ENCODE results near the gene TACR3. TPM values are rescaled to one million over a fixed set of nuclear protein-coding genes. Genes with fewer than 3 reads are reported as not detected.
A peak's percentile ranks its signal among the peaks of the same experiment; 100 is the strongest.
"Not testable (repeated sequence)": the region's sequence is repeated elsewhere in the genome, so short reads cannot be mapped to it uniquely, and the experiment has no call there.

Gene TACR3
- total and polyA plus RNA-seq, 2 experiments from 2014 or later = 0.27 TPM; not detected in 1

DNA sequence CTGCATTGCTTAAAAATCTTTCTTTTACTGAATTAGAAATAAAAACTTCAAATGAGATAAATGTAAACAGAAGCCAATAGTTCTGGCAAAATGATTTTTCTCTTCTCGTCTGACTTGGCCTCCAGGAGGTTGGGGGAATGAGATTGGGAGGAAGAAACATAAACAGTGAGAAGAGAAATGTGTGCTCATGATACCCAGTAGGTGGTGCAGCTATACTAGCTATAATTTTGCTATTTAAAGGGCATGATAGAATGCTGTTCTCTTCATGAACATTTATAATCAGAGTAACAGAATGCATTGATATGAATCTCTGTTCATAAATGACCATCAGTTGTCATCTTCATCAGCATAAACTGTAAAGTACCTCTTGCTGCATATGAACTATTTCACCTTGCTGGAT is 85.5 kb downstream of the TACR3 start:
- Histone ChIP-seq H2AFZ (no peak overlapping the region), H3K9me2 (replicated peaks; ENCODE audit: insufficient read depth) (no peaks in the 10 kb centered on the region), H3K27me3 (no peaks in the 10 kb centered on the region), H3K4me3 (no peak overlapping the region), H3K4me1 (ENCODE audit: insufficient read depth) (no peaks in the 10 kb centered on the region), H4K20me1 (ENCODE audit: insufficient read depth, poor library complexity, severe bottlenecking) (no peaks in the 10 kb centered on the region), H3K79me2 (no peaks in the 10 kb centered on the region), H3K36me3 (replicated peaks; ENCODE audit: insufficient read depth, low read depth) (no peaks in the 10 kb centered on the region), H3K4me2 (no peak overlapping the region), H3K27ac (no peak overlapping the region), H3K9me3 (ENCODE audit: low read depth) (no peaks in the 10 kb centered on the region)
- DNase-seq (ENCODE audit: low spot score) = no peak
- WGBS (ENCODE audit: low lambda C conversion rate, missing lambda C conversion rate) = 19% methylated on average over 1 of the region's 1 CpG
- TF ChIP-seq EZH2 (IDR thresholded peaks at IDR 0.05; ENCODE audit: borderline replicate concordance) (no peak), EZH2phosphoT487 (IDR thresholded peaks at IDR 0.05; ENCODE audit: low read depth, severe bottlenecking, unreplicated experiment) (no peak)
- TF ChIP-seq, protein P1, sequence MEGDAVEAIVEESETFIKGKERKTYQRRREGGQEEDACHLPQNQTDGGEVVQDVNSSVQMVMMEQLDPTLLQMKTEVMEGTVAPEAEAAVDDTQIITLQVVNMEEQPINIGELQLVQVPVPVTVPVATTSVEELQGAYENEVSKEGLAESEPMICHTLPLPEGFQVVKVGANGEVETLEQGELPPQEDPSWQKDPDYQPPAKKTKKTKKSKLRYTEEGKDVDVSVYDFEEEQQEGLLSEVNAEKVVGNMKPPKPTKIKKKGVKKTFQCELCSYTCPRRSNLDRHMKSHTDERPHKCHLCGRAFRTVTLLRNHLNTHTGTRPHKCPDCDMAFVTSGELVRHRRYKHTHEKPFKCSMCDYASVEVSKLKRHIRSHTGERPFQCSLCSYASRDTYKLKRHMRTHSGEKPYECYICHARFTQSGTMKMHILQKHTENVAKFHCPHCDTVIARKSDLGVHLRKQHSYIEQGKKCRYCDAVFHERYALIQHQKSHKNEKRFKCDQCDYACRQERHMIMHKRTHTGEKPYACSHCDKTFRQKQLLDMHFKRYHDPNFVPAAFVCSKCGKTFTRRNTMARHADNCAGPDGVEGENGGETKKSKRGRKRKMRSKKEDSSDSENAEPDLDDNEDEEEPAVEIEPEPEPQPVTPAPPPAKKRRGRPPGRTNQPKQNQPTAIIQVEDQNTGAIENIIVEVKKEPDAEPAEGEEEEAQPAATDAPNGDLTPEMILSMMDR (IDR thresholded peaks at IDR 0.05; ENCODE audit: poor library complexity) = peak; percentile 23

DNA sequence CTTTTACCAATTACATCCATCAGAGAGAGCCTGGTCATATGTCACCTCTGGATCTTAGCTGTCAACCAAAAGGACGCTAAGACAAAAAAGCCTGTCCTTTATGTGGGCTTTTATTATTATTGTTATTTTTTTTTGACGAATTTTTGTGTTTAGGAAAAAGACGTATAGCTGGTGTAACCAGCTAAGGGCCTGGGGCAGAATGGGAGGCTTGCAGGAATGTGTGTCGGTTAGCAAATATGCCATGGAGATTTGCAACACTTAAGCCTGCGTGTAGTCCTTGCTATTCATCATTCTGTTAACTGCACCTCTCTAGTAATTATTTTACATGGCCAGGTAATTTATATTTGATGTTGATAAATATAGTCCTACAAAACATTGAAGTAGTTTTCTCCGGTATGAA is 93.5 kb downstream of the TACR3 start:
- Histone ChIP-seq H4K20me1 (ENCODE audit: insufficient read depth, poor library complexity, severe bottlenecking) (no peaks in the 10 kb centered on the region), H3K9me2 (replicated peaks; ENCODE audit: insufficient read depth) (no peaks in the 10 kb centered on the region), H3K79me2 (no peaks in the 10 kb centered on the region), H3K4me3 (no peak overlapping the region), H3K4me1 (ENCODE audit: insufficient read depth) (no peaks in the 10 kb centered on the region), H3K27me3 (no peaks in the 10 kb centered on the region), H3K4me2 (no peak overlapping the region), H3K9me3 (ENCODE audit: low read depth) (no peaks in the 10 kb centered on the region), H3K27ac (no peak overlapping the region), H3K36me3 (replicated peaks; ENCODE audit: insufficient read depth, low read depth) (no peaks in the 10 kb centered on the region), H2AFZ (no peak overlapping the region)
- DNase-seq (ENCODE audit: low spot score) = no peak
- 66% methylated on average over 6 of the region's 6 CpGs for whole genome bisulfite sequencing (ENCODE audit: low lambda C conversion rate, missing lambda C conversion rate)
- TF ChIP-seq, protein P1 (IDR thresholded peaks at IDR 0.05; ENCODE audit: poor library complexity) = no peak
- TF ChIP-seq EZH2 (IDR thresholded peaks at IDR 0.05; ENCODE audit: borderline replicate concordance) (no peak), EZH2phosphoT487 (IDR thresholded peaks at IDR 0.05; ENCODE audit: low read depth, severe bottlenecking, unreplicated experiment) (no peak)

DNA sequence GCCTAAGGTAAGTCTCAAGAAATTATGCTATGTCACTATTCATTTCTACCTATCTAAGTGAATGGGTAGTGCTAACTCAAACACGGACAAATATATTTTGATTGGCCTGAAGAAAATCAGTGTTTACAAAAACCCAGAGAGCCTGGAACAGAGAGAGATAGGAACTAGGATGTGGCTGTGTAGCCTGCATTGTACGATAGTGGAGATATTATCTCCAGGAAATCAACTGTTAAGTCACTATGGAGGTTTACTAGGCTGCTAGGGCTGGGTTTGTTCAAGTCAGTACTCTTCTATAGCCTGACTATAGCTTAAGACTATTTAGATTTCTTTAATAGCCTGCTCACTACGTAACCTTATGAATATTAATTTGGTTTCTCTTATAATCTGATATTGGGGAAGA is 127.9 kb downstream of the TACR3 start:
- 66% methylated on average over 3 of the region's 3 CpGs for WGBS (ENCODE audit: low lambda C conversion rate, missing lambda C conversion rate)
- no peak for DNase-seq (ENCODE audit: low spot score)
- no peak overlapping the region for H3K4me2 ChIP-seq
- no peak overlapping the region for H3K4me3 ChIP-seq
- H3K79me2 ChIP-seq = no peaks in the 10 kb centered on the region
- H2AFZ ChIP-seq = no peak overlapping the region
- H3K4me1 ChIP-seq (ENCODE audit: insufficient read depth) = no peaks in the 10 kb centered on the region
- no peaks in the 10 kb centered on the region for H3K36me3 ChIP-seq (replicated peaks; ENCODE audit: insufficient read depth, low read depth)
- H4K20me1 ChIP-seq (ENCODE audit: insufficient read depth, poor library complexity, severe bottlenecking) = no peaks in the 10 kb centered on the region
- H3K9me3 ChIP-seq (ENCODE audit: low read depth) = no peaks in the 10 kb centered on the region
- no peak overlapping the region for H3K27ac ChIP-seq
- no peaks in the 10 kb centered on the region for H3K27me3 ChIP-seq
- no peak for TF ChIP-seq EZH2 (IDR thresholded peaks at IDR 0.05; ENCODE audit: borderline replicate concordance)
- TF ChIP-seq EZH2phosphoT487 (IDR thresholded peaks at IDR 0.05; ENCODE audit: low read depth, severe bottlenecking, unreplicated experiment) = no peak
- TF ChIP-seq, protein P1 (IDR thresholded peaks at IDR 0.05; ENCODE audit: poor library complexity) = no peak
- H3K9me2 ChIP-seq (replicated peaks; ENCODE audit: insufficient read depth) = no peaks in the 10 kb centered on the region

DNA sequence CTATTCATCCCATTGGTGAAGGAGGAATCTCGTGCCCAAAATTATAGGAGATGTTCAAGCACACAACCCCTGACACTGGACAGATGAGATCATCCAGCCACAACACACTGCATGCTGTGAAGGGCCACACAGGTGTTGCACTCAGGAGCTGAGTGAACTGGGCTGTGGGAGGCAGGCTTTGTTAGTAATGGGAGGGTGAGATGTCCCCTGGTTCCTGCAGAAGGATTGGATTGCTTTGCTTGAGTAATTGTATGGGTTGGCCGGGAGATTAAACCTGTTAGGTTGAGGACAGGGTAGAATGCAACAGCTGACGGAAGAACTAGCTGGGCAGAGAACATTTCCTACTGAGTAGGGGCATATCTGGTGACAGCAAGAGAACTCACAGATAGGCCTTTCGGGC is 152.2 kb downstream of the TACR3 start:
- H2AFZ ChIP-seq = no peak overlapping the region
- no peaks in the 10 kb centered on the region for H3K9me2 ChIP-seq (replicated peaks; ENCODE audit: insufficient read depth)
- no peaks in the 10 kb centered on the region for H3K27me3 ChIP-seq
- H3K79me2 ChIP-seq = no peaks in the 10 kb centered on the region
- no peak overlapping the region for H3K4me3 ChIP-seq
- TF ChIP-seq EZH2phosphoT487 (IDR thresholded peaks at IDR 0.05; ENCODE audit: low read depth, severe bottlenecking, unreplicated experiment) (no peak), EZH2 (IDR thresholded peaks at IDR 0.05; ENCODE audit: borderline replicate concordance) (no peak)
- peak overlapping the region; percentile 46 for H3K4me2 ChIP-seq
- WGBS (ENCODE audit: low lambda C conversion rate, missing lambda C conversion rate) = 64% methylated on average over 4 of the region's 4 CpGs
- H4K20me1 ChIP-seq (ENCODE audit: insufficient read depth, poor library complexity, severe bottlenecking) = no peaks in the 10 kb centered on the region
- no peaks in the 10 kb centered on the region for H3K9me3 ChIP-seq (ENCODE audit: low read depth)
- no peaks in the 10 kb centered on the region for H3K36me3 ChIP-seq (replicated peaks; ENCODE audit: insufficient read depth, low read depth)
- H3K27ac ChIP-seq = peak overlapping the region; percentile 54
- DNase-seq (ENCODE audit: low spot score) = peak; percentile 7
- H3K4me1 ChIP-seq (ENCODE audit: insufficient read depth) = no peaks in the 10 kb centered on the region

DNA sequence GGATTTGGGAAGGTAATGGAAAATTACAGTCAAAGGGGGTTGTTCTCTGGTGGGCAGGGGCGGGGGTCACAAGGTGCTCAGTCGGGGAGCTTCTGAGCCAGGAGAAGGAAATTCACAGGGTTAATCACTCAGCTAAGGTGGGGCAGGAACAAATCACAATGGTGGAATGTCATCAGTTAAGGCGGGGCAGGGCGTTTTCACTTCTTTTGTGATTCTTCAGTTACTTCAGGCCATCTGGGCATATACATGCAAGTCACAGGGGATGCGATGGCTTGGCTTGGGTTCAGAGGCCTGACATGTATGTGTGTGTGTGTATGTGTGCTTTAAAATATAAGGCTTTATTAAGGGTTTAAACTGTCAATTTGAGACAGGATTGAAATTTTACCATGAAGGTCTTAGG is 160.6 kb downstream of the TACR3 start:
- WGBS (ENCODE audit: low lambda C conversion rate, missing lambda C conversion rate) = 70% methylated on average over 3 of the region's 5 CpGs
- not testable (repeated sequence) for H3K79me2 ChIP-seq; H3K9me2 ChIP-seq (replicated peaks; ENCODE audit: insufficient read depth); H3K9me3 ChIP-seq (ENCODE audit: low read depth); H3K4me2 ChIP-seq; H2AFZ ChIP-seq; H3K27ac ChIP-seq; H3K4me3 ChIP-seq; DNase-seq (ENCODE audit: low spot score); H3K4me1 ChIP-seq (ENCODE audit: insufficient read depth); H3K36me3 ChIP-seq (replicated peaks; ENCODE audit: insufficient read depth, low read depth); H4K20me1 ChIP-seq (ENCODE audit: insufficient read depth, poor library complexity, severe bottlenecking); H3K27me3 ChIP-seq

Data from hepatocyte (in vitro differentiated cells).